HG02943 (cell line): Measurements from ENCODE around the gene EIF4G3.
"Not testable (repeated sequence)": the region's sequence is repeated elsewhere in the genome, so short reads cannot be mapped to it uniquely, and the experiment has no call there.

Experiments used
- ATAC-seq: cut with Tn5 transposase; IDR thresholded peaks from one replicate; pipeline ENCODE4 v1.9.1; 2021; ENCODE audit warnings: mild to moderate bottlenecking, low read depth, moderate library complexity; ENCODE audit not compliant: unreplicated experiment

EIF4G3 gene

DNA sequence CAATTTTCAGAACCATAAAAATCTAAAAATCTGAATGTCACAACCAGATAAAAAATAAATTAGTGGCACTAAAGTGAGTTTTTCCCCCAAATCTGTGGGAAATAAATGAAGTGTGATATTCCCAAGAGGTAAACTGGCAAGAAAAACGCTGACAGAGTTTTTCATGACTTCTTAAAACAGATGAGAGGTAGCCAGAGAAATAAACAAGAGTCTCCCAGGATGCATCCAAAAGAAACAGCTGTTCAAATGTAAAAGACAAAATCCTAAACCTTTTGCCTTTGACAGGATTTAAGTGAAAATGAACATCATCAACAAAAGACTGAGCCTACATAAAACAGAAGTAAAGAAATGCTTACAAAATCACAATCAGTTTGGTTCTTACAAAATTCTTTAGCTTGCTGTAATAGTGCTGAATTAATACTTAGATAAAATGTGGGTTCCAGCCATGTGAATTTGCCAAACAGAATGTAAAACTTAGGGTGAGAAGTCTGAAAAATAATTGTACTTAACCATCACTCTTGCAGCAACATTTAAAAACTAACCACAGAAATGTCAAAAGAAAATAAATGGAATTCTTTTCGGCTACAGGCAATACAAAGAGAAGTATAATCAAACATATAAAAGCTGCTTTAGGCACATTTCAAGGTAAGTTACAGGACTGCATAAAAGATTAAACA lies 133.6 kb downstream of the EIF4G3 start:
- ATAC-seq = no peak

- no peak for ATAC-seq
Observed at GRCh38 chr1:21041541-21041940, 135.2 kb downstream of the EIF4G3 start.

- no peak for ATAC-seq
Observed at GRCh38 chr1:21037091-21037490, 139.6 kb downstream of the EIF4G3 start.

- no peak for ATAC-seq
Observed at GRCh38 chr1:21035794-21036193, 140.9 kb downstream of the EIF4G3 start.

DNA sequence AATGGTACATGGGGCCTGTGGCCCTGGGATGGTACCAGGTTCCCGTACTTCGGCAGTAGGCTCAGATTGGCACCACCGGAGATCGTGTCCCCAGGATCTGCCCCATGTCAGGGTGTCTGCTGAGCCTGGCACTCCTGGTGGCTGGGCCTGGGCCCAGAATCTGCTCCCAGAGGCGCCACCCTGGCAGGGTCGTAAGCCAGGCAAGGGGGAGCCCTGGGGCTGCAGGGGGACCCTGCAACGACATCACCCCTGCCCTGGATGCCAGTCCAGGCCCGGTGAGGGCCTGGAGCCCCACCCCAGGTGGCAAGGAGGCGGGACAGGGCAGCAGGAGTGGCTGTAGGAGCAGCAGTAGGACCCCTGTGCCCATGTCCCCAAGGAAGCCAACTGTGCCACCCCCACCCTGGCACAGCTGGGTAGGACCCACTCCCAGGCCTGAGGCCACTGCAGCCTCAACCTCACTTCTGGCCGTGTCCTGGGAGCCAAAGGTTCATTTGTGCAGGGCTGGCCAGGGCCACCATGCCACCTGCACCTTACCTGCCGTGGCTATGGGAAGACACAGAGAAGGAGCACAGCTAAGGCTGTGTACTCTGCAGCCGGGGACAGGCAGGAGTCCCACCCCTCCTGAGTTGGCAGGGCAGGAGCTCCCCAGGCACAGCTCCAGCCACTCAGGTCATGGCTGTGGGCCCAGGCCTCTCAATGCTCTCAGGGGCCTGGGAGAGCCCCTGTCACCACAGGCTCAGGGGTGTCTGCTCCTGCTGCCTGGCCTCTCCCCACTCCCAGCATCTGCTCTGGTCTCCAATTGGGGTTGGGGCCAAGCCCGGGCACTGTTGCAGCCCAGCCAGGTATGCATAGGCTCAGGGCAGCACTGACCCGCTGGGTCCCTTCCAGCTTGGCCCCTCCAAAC lies 141.7 kb downstream of the EIF4G3 start:
- ATAC-seq = no peak

GRCh38 chr1:21032741-21033140 lies 144.0 kb downstream of the EIF4G3 start:
- ATAC-seq = no peak

- ATAC-seq = no peak
Observed at GRCh38 chr1:21030181-21030580, 146.5 kb downstream of the EIF4G3 start.

DNA sequence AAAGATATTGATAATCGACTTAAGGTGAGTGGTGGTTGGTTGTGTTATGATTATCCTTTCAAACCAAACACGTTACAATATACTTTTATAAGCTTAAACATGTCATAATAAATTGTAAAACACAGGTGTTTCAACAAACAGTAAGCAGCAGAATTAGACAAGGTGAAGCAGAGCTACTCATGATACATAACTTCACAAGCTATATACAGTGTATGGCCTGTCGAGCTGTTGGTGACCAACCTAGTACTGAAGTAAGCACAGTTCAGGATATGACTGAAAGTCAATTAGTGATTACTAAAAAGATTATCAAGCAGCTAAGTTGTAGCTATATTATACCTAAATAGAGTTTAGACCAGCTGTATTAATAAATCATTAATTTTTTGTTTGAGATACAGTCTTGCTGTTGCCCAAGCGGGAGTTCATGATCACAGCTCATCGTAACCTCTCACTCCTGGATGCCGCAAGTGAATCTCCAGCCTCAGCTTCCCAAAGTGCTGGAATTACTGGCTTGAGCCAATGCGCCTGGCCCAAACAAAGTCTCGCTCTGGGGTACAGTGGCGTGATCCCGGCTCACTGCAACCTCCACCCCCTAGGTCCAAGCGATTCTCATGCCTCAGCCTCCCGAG lies 148.1 kb downstream of the EIF4G3 start:
- no peak for ATAC-seq

DNA sequence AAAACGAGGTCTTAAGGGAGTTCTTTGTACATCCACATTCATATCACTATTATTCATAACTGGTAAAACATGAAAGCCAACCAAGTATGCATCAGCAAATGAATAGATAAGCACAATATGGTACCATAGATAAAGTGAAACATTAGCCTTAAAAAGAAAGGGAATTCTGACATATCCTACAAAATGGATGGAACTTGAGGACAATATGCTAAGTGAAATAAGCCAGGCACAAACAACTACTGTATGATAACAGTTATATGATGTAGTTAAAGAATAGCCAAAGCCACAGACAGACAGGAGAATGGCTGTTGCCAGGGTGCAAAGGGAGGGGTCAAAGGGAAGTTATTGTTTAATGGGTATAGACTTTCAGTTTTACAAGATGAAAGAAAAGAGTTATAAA lies 148.9 kb downstream of the EIF4G3 start:
- ATAC-seq = no peak

- no peak for ATAC-seq
Observed at GRCh38 chr1:21024918-21025317, 151.8 kb downstream of the EIF4G3 start.

DNA sequence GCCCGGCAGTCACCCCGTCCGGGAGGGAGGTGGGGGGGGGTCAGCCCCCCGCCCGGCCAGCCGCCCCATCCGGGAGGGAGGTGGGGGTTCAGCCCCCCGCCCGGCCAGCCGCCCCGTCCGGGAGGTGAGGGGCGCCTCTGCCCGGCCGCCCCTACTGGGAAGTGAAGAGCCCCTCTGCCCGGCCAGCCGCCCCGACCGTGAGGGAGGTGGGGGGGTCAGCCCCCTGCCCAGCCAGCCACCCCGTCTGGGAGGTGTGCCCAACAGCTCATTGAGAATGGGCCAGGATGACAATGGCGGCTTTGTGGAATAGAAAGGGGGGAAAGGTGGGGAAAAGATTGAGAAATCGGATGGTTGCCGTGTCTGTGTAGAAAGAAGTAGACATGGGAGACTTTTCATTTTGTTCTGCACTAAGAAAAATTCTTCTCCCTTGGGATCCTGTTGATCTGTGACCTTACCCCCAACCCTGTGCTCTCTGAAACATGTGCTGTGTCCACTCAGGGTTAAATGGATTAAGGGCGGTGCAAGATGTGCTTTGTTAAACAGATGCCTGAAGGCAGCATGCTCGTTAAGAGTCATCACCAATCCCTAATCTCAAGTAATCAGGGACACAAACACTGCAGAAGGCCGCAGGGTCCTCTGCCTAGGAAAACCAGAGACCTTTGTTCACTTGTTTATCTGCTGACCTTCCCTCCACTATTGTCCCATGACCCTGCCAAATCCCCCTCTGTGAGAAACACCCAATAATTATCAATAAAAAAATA lies 152.4 kb downstream of the EIF4G3 start:
- ATAC-seq = not testable (repeated sequence)

DNA sequence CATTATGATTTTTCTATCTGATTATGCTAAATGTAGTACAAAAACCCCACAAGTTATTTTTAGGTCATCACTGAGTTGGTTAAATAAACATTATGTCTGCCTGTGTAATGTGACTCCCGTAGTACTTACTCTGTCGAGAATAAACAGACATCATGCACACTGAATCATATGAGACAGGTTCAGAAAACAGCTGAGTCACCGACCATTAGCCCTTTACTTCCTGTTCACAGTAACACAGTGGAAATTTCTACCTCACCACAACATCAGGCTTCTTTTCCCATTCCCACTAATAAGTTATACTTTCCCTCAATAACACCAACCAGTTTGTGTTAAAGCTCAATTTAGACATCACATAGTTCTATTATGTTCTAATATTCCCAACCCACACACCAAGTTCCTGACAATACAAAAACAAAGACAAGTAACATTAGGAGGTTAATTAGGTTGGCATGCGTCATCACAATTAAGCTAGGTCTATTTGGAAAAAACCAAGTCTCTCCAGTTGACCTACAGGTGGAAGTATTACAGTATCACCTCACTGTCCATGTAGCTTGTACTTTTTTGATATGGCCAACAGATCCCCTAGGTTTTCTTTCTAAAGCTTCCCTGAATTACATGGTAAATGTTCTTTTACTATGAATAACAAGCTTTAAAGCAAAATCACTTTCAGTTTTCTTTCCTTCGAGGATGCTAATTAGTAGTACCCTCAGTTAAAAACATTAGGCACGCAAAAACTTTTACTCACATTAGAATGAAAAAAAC lies 154.2 kb downstream of the EIF4G3 start:
- no peak for ATAC-seq

DNA sequence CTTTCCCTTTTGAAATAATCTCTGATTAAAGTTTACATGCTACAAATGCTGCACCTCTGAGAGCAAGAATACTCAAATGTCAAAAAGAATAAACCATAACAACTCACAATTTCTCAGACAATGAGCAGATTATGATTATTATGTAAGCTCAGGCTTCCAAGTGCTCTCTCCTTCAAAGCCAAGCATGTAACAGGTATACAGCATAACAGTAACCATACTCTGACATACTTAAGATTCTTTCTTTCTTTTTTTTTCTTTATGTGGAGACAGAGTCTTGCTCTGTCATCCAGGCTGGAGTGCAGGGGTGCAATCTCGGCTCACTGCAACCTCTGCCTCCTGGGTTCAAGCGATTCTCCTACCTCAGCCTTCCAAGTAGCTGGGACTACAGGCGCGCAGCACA lies 155.4 kb downstream of the EIF4G3 start:
- ATAC-seq = no peak

DNA sequence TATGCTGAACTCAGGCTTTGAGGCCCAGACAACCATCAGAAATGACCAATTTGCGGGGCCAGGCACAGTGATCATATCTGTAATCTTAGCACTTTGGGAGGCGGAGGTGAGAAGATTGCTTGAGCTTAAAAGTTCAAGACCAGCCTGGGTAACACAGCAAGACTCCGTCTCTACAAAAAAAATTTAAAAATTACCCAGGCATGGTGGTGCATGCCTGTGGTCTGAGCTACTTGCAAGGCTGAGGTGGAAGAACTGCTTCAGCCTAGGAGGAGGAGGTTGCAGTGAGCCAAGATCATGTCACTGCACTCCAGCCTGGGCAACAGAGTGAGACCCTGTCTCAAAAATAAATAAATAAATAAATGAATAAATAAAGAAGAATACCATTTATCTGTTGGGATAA lies 156.5 kb downstream of the EIF4G3 start:
- no peak for ATAC-seq

- no peak for ATAC-seq
Observed at GRCh38 chr1:21018673-21019072, 158.0 kb downstream of the EIF4G3 start.

DNA sequence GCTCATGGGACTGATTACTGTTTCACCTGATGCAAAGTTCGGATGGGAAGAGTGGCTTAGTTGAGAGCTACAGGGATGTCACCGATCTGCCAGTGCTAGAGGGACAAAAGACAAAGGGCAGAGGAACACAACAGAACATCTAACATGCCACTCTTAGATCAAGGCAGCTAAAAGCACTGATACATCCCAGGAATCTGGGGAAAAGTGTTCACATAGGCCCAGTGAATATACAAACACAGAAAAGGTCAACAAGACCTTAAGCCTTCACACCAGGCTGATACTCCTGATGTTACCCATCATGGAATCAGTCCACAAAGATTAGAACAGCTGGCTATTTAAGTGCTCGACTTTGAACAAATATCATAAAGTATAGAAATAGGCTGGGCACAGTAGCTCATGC lies 163.2 kb downstream of the EIF4G3 start:
- no peak for ATAC-seq

- ATAC-seq = no peak
Observed at GRCh38 chr1:21012937-21013336, 163.8 kb downstream of the EIF4G3 start.

- ATAC-seq = no peak
Observed at GRCh38 chr1:21007876-21008275, 168.8 kb downstream of the EIF4G3 start.

- ATAC-seq = no peak
Observed at GRCh38 chr1:21005466-21006239, 171.0 kb downstream of the EIF4G3 start.
